ENCODE results near the gene AGMO.

Gene AGMO

GRCh38 chr7:15494711-15495110, 67.1 kb downstream of the AGMO start:
- DNase-seq = no peak

GRCh38 chr7:15491361-15491760, 70.5 kb downstream of the AGMO start:
- DNase-seq = no peak

DNA sequence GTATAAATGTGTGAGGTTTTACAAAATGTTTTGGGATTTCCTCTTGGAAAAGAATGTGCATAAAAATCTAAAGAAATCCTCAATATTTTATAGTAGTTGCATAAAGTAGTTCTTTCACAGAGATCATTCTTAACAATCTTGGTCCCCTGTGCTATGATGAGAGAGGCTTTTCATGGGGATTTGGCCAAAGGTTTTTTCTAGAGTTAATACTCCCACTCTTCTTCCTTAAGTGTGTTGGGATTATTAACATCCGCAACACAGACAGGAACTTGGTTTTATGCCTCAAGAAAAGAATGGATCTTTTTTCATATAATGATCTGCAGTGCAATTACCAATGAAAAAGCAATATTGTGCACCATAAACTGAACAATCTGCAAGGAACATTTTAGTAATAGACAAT, 71.5 kb downstream of the AGMO start:
- DNase-seq = no peak

DNA sequence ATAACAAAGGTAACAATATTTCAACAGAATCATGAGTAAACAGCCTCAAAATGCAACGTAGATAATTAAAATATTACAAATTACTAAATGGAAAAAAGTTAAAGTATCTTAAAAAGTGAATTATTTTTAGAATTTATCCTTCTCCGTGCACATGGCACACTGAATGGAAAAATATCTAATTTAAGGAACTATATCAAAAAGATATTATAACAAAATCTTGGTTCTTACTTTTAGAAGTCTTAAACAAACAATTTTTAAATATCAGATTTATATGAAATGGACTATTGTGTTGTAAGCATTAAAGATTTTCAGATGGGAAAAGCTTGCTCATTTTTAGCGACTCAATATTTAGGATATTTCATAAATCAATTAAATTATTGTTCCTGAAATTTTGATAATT, 72.0 kb downstream of the AGMO start:
- DNase-seq = no peak

GRCh38 chr7:15489383-15489782, 72.4 kb downstream of the AGMO start:
- no peak for DNase-seq

DNA sequence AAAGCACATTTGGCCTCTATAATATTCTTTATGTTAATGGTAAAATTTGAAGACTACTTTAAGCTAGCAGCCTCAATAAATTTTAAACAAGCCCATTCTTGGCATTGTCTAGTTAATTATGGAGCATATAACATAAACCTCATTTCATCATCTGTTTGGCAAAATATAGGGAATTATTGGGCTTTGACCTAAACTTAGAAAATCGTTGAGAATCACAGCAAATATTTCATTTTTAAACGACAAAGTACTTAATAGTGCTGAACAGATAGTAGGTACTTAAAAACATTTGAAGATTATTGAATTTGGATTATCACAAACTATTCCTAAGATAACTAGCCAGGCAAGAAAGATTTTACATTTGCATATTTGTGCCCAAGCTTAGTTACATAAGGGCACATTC, 73.4 kb downstream of the AGMO start:
- no peak for DNase-seq

DNA sequence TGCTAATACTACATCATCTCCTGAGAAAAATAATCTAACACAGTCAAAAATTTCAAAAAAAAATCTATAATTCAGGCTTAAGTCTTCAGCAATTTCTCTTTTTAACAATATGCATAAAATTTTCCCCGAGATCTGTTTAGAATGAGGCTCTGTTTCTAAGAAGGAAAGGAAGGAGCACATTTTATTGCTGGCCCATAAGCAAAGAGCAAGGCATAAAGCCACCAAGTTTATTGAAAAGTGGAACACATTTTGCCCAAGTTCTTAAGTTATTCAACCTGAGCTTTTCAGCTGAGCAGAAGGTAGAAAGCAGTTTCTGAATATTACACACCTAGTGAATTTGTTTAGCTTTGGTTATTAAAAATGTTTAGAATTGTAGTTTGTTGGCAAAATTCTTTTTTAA, 73.9 kb downstream of the AGMO start:
- DNase-seq = no peak

GRCh38 chr7:15485998-15486397, 75.8 kb downstream of the AGMO start:
- no peak for DNase-seq

- DNase-seq = no peak
These were observed 76.4 kb downstream of the AGMO start for GRCh38 chr7:15485431-15485830.

DNA sequence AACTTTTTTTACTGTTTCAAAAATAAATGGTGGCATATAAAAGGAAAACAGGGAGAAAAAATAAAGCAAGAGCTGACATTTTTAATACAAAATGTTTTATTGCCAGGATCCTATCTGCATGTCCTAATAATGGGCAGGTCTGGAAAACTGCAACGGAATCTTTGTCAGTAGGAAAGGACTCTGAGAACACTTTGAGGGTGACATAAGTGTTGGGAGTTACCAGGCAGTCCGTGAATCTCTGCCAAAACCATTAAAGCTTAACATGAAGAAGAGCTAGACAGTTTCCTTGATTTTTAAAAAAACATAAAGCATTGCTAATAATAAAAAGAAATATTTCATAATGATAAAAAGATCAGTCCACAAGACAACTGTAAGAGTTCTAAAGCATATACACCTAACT, 80.7 kb downstream of the AGMO start:
- no peak for DNase-seq

DNA sequence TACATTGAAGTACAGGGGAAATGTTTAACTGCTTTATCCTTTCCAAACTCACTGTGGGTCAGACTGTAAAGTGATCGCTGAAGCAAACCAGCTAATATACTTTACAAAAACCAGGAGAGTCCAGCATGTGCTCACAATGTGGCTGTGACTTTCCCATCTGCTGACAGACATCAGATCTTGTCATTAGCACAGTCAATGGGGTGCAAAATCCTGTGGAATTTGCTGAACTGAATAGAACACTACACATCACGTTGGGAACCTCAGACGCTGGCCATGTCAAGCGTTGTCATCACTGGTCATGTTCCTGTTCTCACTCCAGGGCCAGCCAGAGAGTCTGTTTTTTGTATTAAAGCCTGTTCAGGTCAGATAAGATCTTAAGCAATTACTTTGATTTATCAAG, 83.4 kb downstream of the AGMO start:
- DNase-seq = no peak

- DNase-seq = no peak
These were observed 85.3 kb downstream of the AGMO start for GRCh38 chr7:15476531-15476918.

GRCh38 chr7:15475808-15476530, 85.8 kb downstream of the AGMO start:
- DNase-seq = no peak

DNA sequence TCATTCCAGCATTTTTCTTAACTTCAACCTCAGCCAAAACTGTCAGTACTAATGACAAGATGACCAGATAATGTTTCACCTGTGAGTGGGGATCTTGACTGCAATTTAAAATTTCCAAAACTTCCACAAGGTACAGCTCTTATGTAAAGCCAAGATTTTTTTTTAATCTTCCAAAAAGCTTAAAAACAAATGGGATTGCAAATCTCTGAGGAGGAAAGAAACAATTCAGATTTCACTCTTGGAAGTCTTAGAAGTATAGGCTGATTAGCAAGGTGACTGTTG, 90.2 kb downstream of the AGMO start:
- no peak for DNase-seq

GRCh38 chr7:15470825-15471668, 90.8 kb downstream of the AGMO start:
- no peak for DNase-seq

GRCh38 chr7:15464667-15465121, 97.1 kb downstream of the AGMO start:
- DNase-seq = no peak

DNA sequence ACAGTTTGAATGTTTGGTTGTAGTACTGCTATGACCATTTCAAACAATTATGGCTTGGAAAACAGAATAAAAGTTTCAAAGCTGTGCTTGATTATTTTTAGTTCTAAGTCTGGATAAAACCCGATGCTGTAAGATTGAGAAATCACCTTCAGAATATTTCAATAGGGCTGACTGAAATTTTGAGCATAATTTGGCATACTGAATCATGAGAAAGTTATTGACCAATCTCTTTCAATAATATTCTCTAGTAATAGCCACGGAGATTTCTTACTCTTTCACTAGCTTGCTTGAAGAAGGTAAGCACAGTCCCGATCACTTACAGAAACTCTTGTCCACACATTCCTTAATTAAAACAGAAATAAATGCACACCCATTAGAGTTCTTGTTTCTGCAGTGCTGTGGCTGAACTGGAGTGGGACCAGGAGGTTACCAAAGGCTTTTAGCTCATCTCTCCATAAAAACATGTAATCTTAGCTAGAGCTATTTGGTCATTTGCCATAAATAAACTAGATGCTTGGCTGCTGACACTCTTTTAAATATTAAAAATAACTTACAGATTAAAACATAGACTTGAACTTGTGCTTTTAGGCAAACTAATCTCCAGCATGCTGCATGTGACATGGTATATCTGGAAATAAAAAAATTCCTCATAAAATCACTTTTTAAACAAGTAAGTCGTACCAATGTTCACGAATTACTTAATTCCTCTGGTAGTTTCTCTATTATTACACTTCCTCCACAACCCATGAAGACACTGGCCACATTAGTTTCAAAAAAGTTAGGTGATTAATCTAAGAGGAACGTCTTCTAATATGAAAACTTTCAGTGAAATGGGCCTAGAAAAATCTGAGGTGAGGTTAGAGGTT, 97.8 kb downstream of the AGMO start:
- no peak for DNase-seq

- DNase-seq = no peak
These were observed 99.0 kb downstream of the AGMO start for GRCh38 chr7:15462721-15463389.

- DNase-seq = no peak
These were observed 100.2 kb downstream of the AGMO start for GRCh38 chr7:15461576-15461975.

- DNase-seq = no peak
These were observed 102.7 kb downstream of the AGMO start for GRCh38 chr7:15459018-15459615.

DNA sequence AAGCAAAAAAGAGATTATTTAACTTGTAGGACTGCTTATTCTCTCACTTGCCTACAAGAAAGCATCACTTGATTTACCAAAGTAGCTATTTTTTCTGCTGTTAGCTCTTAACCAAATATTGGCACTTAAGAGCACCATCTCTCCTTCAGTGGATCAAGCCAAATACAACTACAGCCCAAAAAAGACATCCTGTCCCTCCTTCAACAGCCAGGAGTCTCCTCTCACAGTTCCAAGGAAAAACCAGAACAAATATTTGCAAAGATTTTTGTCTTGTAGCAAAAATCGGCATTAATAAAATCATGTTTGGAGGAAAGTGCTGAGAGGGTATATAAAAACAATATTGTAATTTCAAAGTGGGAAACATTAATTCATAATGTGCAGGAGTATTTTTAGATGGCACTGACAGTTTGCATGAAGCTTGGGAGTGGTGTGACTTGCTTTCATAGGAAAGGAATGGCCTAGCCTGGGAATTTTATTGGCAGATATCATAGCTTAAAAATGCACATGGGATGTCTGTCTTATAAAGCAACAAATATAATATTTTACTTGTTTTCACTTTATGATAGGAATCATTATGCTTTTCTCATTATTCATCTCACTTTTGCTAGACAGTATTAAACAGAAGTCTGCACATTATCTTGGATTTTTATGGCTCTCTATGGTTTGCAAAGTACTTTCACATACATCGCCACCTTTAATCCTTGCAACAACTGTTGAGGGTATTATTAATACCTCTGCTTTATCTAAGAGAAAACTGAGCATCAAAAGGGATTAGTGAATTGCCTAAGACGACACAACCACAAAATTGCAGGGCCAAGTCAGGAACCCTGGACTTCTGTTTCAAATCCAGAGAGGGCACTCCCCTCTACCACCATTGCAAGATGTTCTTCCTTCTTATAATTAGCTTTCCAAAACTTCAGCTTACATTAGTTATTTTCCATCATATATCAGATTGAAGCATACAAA, 103.5 kb downstream of the AGMO start:
- no peak for DNase-seq
